ENCODE data around the gene DUSP15.

DNA sequence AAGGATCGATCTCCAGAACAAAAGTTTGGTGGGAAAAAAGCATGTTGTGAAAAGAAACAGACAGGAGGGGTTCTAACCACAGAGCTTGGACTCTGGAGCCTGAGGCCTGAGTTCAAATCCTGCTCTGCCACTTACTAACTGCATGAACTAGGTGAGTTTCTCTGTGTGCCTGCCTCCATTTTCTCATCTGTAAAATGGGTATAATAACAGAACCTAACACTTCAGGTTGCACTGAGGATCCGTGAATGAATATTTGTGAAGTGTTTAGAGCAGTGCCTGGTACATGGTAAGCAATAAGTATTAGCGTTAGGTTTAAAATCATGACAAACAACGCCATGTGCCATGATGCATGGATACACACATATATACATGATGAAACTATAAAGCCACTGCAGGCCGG, 36.7 kb upstream of the DUSP15 start:
- TF ChIP-seq, protein P1, sequence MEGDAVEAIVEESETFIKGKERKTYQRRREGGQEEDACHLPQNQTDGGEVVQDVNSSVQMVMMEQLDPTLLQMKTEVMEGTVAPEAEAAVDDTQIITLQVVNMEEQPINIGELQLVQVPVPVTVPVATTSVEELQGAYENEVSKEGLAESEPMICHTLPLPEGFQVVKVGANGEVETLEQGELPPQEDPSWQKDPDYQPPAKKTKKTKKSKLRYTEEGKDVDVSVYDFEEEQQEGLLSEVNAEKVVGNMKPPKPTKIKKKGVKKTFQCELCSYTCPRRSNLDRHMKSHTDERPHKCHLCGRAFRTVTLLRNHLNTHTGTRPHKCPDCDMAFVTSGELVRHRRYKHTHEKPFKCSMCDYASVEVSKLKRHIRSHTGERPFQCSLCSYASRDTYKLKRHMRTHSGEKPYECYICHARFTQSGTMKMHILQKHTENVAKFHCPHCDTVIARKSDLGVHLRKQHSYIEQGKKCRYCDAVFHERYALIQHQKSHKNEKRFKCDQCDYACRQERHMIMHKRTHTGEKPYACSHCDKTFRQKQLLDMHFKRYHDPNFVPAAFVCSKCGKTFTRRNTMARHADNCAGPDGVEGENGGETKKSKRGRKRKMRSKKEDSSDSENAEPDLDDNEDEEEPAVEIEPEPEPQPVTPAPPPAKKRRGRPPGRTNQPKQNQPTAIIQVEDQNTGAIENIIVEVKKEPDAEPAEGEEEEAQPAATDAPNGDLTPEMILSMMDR (IDR thresholded peaks at IDR 0.05; ENCODE audit: low read depth, low read length) = no peak
- TF ChIP-seq POLR2A (IDR thresholded peaks at IDR 0.05; ENCODE audit: extremely low read depth, insufficient read length) (no peak), MYC (IDR thresholded peaks at IDR 0.05; ENCODE audit: low read depth, low read length) (no peak)

All from NB4 (cell line).